Measurements from ENCODE around the gene ZNF831.

Gene ZNF831

GRCh38 chr20:59157961-59158541 is 5.6 kb upstream of the ZNF831 start:
- DNase-seq = no peak

- DNase-seq = no peak
Observed at GRCh38 chr20:59158673-59159072, 4.9 kb upstream of the ZNF831 start.

- no peak for DNase-seq
Observed at GRCh38 chr20:59159091-59159490, 4.5 kb upstream of the ZNF831 start.

GRCh38 chr20:59159493-59160376 is 3.9 kb upstream of the ZNF831 start:
- DNase-seq = peak; percentile 61

GRCh38 chr20:59160389-59161115 is 3.1 kb upstream of the ZNF831 start:
- DNase-seq = no peak

GRCh38 chr20:59161721-59162120 is 1.9 kb upstream of the ZNF831 start:
- DNase-seq = no peak

DNA sequence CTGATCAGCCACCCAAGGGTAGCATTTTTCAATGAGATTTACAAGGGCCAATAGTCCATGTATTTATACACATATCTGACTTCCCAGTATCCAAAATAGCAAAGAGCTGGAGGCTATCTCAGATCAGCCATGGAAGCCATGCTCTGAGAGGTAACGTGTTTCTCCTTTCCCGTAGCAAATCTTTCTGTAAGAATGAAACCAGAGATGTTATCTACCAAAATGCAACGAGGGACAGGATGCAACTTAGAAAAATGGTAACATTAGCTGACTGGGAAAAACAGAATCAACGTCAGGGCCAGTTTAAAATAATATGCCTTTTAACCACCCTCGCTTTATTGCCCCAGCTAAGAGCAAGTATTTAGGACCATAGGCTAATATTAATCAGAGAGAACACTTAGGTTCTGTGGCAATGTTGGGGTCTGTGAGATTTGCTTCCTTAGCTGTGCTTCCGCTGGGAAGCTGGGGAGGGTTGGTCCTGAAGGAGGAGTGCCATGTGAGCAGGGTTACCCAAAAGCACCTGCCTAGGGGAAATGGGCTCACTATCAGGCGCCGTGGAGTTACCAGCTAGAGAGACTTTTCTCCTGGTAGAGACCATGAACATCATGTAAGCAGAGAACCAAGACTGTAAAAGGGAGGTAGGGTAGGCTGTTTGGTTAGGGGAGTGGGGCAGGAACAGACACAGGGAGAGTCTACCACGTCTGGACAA is 1.2 kb downstream of the ZNF831 start:
- DNase-seq = no peak

DNA sequence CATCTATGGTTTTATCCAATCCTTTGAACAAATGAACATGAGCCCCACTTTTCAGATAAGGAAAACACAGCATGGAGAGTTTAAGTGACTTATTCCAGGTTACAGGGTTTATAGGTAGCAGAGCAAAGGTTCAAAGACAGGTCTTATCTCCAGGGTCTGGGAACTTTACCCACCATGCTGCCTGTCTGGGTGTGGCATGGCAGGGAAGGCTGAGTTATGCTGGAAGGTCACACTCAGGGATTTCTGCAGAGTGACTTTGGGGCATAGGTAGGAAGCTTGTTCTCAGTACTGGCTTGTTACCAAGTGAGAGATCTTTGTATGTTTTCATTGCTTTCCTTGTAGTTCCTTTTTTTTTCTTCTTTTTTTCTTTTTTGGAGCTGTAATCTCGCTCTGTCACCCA is 1.8 kb downstream of the ZNF831 start:
- no peak for DNase-seq

GRCh38 chr20:59165891-59166709 is 2.5 kb downstream of the ZNF831 start:
- DNase-seq = no peak

DNA sequence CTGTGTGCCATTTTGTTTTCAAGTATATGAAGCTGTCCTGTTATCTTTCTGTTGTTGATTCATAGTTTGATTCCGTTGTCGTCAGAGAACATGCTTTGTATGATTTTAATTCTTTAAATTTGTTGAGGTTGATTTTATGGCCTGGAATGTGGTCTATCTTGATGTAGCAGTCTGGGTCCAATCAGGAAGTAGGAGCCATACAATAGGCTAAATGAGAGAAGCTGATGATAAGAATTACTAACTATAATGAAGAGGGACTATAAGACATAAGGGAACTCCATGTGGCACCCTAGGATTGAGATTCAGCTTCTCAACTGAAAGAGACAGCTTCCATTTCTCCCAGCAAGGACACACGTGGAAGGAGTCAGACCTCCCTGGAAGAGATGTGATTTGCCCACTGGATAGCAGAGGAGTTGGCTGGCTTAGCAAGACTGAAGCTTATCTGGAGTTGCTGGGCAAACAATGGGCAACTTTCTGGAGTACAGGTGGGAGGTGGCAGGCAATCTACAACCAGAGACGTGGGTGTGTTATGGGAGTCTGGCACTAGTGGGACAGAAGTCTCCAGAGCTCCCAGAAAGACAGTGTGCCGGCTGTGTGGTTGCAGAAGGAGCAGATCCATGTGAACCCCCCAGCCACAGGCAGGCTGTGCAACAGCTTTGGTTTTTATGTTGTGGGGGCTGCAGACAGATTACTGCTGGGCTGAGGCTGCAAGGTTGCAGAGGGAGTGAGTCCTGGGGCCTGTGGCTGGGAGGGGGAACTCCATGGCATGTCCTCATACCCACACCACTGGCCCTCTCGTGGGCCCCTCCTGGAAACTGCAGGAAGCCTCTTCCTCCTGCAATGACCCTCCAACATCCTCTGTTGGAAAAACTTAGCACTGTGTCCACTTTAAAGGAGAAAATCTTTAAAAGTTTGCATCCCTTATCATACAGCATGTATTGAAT is 7.1 kb downstream of the ZNF831 start:
- DNase-seq = no peak

- DNase-seq = no peak
Observed at GRCh38 chr20:59171986-59172385, 8.4 kb downstream of the ZNF831 start.

DNA sequence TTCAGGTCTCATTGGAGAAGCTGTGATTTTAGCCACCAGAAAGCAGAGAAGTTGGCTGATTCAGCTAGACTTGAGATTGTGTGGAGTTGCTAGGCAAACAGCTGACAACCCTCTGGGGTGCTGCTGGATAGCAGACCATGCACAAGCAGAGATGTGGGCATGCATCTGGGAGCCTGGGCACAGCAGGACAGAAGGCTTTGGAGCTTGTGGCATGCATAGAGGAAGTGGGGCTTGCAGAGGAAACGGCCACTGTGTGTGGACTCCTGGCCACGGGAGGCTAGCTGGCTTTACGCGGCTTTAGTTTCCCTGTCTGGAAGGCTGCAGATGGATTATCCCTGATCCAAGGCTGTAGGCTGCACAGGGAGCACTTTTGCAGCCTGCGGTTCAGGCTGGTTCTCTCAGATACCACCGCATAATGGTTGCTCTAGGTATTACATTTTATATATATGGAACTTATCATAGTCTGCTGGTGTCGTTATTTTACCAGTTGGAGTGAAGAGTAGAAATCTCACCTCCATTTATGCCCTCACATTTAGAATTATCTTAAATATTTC is 10.4 kb downstream of the ZNF831 start:
- no peak for DNase-seq

DNA sequence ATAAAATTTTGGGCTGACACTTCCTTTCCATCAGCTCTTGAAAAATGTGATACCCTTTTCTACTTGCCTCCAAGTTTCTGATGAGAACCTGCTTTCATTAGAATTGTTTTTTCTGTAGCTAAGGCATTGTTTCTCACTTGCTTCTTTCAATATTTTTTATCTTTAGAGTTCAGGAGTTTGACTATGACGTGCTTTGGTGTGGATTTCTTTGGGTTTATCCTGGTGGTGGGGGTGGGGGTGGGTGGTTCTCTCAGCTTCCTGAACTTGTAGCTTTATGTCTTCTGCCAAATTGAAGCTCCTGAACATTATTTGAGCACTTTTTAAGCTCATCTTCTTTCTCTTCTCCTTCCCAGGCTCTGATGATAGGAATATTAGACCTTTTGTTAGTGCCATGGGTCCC is 11.4 kb downstream of the ZNF831 start:
- no peak for DNase-seq

DNA sequence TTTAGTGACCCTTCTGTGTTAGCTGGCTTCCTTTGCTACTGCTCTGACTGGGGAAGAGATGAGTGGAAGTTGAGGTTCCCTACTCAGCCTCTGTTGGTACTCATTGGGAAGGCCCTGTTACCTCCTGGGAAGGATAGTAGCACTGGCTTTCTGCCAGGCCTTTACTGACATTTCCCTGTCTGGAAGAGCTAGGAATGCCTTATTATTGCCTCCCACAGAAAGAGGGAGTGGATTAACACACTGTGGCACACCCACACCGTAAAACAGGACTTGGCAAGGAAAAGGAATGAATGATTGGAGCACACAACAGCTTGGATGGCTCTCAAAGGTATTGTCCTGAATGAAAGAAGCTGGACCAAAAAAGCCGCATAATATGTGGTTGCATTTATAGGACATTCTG is 12.2 kb downstream of the ZNF831 start:
- no peak for DNase-seq

- no peak for DNase-seq
Observed at GRCh38 chr20:59176812-59177211, 13.2 kb downstream of the ZNF831 start.

- DNase-seq = no peak
Observed at GRCh38 chr20:59177266-59178250, 13.9 kb downstream of the ZNF831 start.

GRCh38 chr20:59178983-59179595 is 15.5 kb downstream of the ZNF831 start:
- no peak for DNase-seq

DNA sequence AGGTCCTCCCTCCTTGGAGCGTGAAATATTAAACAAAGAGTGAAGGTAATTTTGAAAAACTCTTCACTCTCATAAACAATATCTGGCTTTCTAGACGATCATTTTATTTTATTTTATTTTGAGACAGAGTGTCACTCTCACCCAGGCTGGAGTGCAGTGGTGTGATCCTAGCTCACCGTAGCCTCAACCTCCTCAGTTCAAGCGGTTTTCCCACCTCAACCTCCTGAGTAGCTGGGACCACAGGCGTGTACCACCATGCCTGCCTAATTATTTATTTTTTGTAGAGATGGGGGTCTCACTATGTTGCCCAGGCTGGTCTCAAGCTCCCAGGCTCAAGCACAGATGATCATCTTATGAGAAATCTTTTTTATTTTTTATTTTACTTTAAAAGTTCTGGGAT is 16.4 kb downstream of the ZNF831 start:
- DNase-seq = no peak

GRCh38 chr20:59181936-59182335 is 18.3 kb downstream of the ZNF831 start:
- DNase-seq = no peak
